Endodermal cell (in vitro differentiated cells): ENCODE measurements around the gene ERCC6. TPM values are rescaled to one million over a fixed set of nuclear protein-coding genes. Genes with fewer than 3 reads are reported as not detected.

Experiments
- DNase-seq: peaks from one replicate; pipeline ENCODE4 v3.0.0-alpha.2; 2017
- H3K27ac ChIP-seq: 2 replicates; pipeline ENCODE4 v1.5.1; 2013; ENCODE audit warnings: mild to moderate bottlenecking, low read depth, low read length, moderate library complexity
- H3K27me3 ChIP-seq: 2 replicates; pipeline ENCODE4 v1.6.1; 2013; ENCODE audit warnings: mild to moderate bottlenecking, low read length, moderate library complexity; ENCODE audit not compliant: insufficient read depth, control insufficient read depth, poor library complexity, severe bottlenecking
- H3K36me3 ChIP-seq: 2 replicates; pipeline ENCODE4 v1.7.0; 2013; ENCODE audit warnings: mild to moderate bottlenecking, low read length, moderate library complexity; ENCODE audit not compliant: control insufficient read depth, insufficient read depth
- H3K4me1 ChIP-seq: one replicate; pipeline ENCODE4 v1.7.0; 2013; ENCODE audit warnings: low read length; ENCODE audit not compliant: control insufficient read depth, insufficient read depth
- H3K4me3 ChIP-seq: 2 replicates; pipeline ENCODE4 v1.5.1; 2013; ENCODE audit warnings: mild to moderate bottlenecking, low read length, moderate library complexity
- H3K9ac ChIP-seq: 2 replicates; pipeline ENCODE4 v1.6.1; 2013; ENCODE audit warnings: mild to moderate bottlenecking, low read length, moderate library complexity; ENCODE audit not compliant: poor library complexity, severe bottlenecking; ENCODE audit errors: extremely low read depth
- H3K9me3 ChIP-seq: 2 replicates; pipeline ENCODE4 v1.6.1; 2013; ENCODE audit warnings: mild to moderate bottlenecking, low read length, moderate library complexity; ENCODE audit not compliant: control insufficient read depth
- H3K27ac Mint-ChIP-seq: 2 replicates; pipeline ENCODE4 v1.8.0; 2020; ENCODE audit warnings: mixed read lengths
- H3K27me3 Mint-ChIP-seq: 2 replicates; pipeline ENCODE4 v1.8.0; 2021; ENCODE audit warnings: mild to moderate bottlenecking, mixed read lengths; ENCODE audit not compliant: insufficient read depth
- H3K36me3 Mint-ChIP-seq: 2 replicates; pipeline ENCODE4 v1.8.0; 2020; ENCODE audit warnings: low read depth, mixed read lengths
- H3K4me1 Mint-ChIP-seq: 2 replicates; pipeline ENCODE4 v1.8.0; 2020; ENCODE audit warnings: mixed read lengths
- H3K4me3 Mint-ChIP-seq: 2 replicates; pipeline ENCODE4 v1.8.0; 2020; ENCODE audit warnings: mild to moderate bottlenecking, moderate library complexity, mixed read lengths
- H3K9me3 Mint-ChIP-seq: 2 replicates; pipeline ENCODE4 v1.8.0; 2020; ENCODE audit warnings: mild to moderate bottlenecking, mixed read lengths
- WGBS, 2 experiments: methylation state at CpG; one replicate each; pipeline versions ENCODE4 v1.1.5 to v1.1.7; 2013; ENCODE audit warnings: missing lambda C conversion rate in 2 of 2, mixed read lengths in 1 of 2; ENCODE audit not compliant: insufficient coverage in 1 of 2, insufficient read length in 1 of 2; 5-methylcytosine and 5-hydroxymethylcytosine counted together
- total RNA-seq, 2 donors: library from RNA; stranded (reverse); fragmentation: NEBNext Ultra II Directional in 1 of 2; extraction: Animal tissue kit (Norgen Biotek cat#: 25700) in 1 of 2; gene quantifications; 2 replicates in 1 of 2; 3 replicates in 1 of 2; pipeline ENCODE4 v1.2.1, GENCODE V29; 2021
- TF ChIP-seq, protein P1 (sequence below): fragments of 200-600 bp; sonication (generic); conservative IDR thresholded peaks from 2 replicates; pipeline ENCODE4 v1.5.0; 2021; ENCODE audit warnings: antibody characterized with exemption, mild to moderate bottlenecking

ERCC6 gene
- total RNA-seq, 2 donors from 2014 or later, result 18.8 to 19.5 TPM

GRCh38 chr10:49575489-49576072, 36.7 kb upstream of the ERCC6 start:
- Mint-ChIP-seq H3K4me1 (no peaks in the 10 kb centered on the region), H3K4me3 (no peak overlapping the region), H3K27ac (no peak overlapping the region), H3K9me3 (no peaks in the 10 kb centered on the region), H3K36me3 (no peaks in the 10 kb centered on the region), H3K27me3 (no peaks in the 10 kb centered on the region)
- Histone ChIP-seq H3K9me3 (no peaks in the 10 kb centered on the region), H3K36me3 (no peaks in the 10 kb centered on the region), H3K27ac (no peak overlapping the region), H3K9ac (no peak overlapping the region), H3K4me3 (no peak overlapping the region), H3K4me1 (no peaks in the 10 kb centered on the region), H3K27me3 (no peaks in the 10 kb centered on the region)
- DNase-seq, result no peak
- 89 to 91% methylated on average over 7 to 11 of the region's 11 CpGs for WGBS, 2 experiments
- TF ChIP-seq, protein P1, sequence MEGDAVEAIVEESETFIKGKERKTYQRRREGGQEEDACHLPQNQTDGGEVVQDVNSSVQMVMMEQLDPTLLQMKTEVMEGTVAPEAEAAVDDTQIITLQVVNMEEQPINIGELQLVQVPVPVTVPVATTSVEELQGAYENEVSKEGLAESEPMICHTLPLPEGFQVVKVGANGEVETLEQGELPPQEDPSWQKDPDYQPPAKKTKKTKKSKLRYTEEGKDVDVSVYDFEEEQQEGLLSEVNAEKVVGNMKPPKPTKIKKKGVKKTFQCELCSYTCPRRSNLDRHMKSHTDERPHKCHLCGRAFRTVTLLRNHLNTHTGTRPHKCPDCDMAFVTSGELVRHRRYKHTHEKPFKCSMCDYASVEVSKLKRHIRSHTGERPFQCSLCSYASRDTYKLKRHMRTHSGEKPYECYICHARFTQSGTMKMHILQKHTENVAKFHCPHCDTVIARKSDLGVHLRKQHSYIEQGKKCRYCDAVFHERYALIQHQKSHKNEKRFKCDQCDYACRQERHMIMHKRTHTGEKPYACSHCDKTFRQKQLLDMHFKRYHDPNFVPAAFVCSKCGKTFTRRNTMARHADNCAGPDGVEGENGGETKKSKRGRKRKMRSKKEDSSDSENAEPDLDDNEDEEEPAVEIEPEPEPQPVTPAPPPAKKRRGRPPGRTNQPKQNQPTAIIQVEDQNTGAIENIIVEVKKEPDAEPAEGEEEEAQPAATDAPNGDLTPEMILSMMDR, result no peak

GRCh38 chr10:49572594-49573114, 33.7 kb upstream of the ERCC6 start:
- Histone ChIP-seq H3K27ac (no peak overlapping the region), H3K4me3 (no peak overlapping the region), H3K4me1 (no peaks in the 10 kb centered on the region), H3K27me3 (no peaks in the 10 kb centered on the region), H3K36me3 (no peaks in the 10 kb centered on the region), H3K9me3 (no peaks in the 10 kb centered on the region), H3K9ac (no peak overlapping the region)
- TF ChIP-seq, protein P1, result no peak
- no peak for DNase-seq
- Mint-ChIP-seq H3K9me3 (peaks cover 13% of the 10 kb centered on the region), H3K4me1 (no peaks in the 10 kb centered on the region), H3K4me3 (no peak overlapping the region), H3K27me3 (peaks cover 18% of the 10 kb centered on the region), H3K27ac (no peak overlapping the region), H3K36me3 (no peaks in the 10 kb centered on the region)
- 86% methylated on average over 7 to 9 of the region's 9 CpGs for WGBS, 2 experiments

DNA sequence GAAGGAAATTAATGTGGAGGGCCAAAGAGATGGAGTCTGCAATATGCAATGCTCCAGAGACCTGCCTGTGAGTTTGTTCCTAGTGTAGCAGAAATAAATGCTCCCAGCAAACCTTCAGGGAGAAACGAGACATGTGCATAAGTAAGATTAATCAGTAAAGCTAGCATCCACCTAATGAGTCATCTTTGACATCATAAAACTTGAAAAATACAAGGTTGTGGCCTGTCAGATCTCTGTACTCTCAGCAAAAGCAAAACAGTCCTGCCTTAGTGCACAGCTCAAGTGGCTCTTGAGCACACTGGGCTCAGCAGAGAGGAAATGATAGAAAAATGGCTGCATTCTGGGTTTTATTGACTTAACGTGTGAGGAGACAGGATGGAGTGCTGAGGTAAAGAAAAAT, 32.5 kb upstream of the ERCC6 start:
- Histone ChIP-seq H3K4me1 (no peaks in the 10 kb centered on the region), H3K36me3 (no peaks in the 10 kb centered on the region), H3K9me3 (no peaks in the 10 kb centered on the region), H3K27me3 (no peaks in the 10 kb centered on the region), H3K9ac (no peak overlapping the region), H3K27ac (no peak overlapping the region), H3K4me3 (no peak overlapping the region)
- no peaks in the 10 kb centered on the region for H3K4me1 Mint-ChIP-seq
- peaks cover 18% of the 10 kb centered on the region for H3K27me3 Mint-ChIP-seq
- 72 to 86% methylated on average over 1 to 2 of the region's 2 CpGs for WGBS, 2 experiments
- H3K9me3 Mint-ChIP-seq, result peaks cover 13% of the 10 kb centered on the region
- no peak for DNase-seq
- TF ChIP-seq, protein P1, result no peak
- no peak overlapping the region for H3K27ac Mint-ChIP-seq
- no peak overlapping the region for H3K4me3 Mint-ChIP-seq
- H3K36me3 Mint-ChIP-seq, result no peaks in the 10 kb centered on the region
